Activated CD4-positive, CD25-positive, alpha-beta regulatory T cell treated with anti-CD3 and anti-CD28 coated beads, Interleukin-2, amount 50 U/mL, for 72 hours (primary cell): ENCODE results near the gene NXPE3.

Experiments
- DNase-seq: peaks from one replicate; pipeline ENCODE4 v3.0.0; 2021

The NXPE3 gene

DNA sequence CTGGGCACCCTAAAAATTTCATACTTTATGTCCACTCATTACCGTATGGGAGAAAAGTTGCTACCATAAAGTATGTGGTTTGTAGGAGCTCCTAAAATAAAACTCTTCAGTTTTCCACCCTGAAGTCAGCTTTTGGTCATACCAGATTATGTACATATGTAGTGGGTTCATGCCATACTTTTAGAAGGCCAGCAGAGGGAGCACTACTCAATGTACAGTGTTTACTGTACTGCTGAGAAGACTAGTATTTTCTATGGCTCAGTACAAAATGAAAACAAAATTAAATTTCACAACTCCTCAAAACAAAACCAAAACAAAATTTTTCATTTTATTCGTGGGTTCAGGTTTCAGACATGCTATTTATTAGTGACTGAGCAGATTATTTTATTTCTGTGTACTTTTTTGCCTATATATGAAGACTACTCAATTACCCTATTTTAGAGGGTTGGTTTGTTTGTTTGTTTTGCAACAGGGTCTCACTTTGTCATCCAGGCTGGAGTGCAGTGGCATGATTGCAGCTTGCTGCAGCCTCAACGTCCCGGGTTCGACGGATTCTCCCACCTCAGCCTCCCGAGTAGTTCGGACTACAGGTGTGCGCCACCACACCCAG lies 24.3 kb downstream of the NXPE3 start:
- DNase-seq = peak; percentile 37

GRCh38 chr3:101803939-101804338 lies 24.9 kb downstream of the NXPE3 start:
- no peak for DNase-seq

GRCh38 chr3:101806491-101806890 lies 27.5 kb downstream of the NXPE3 start:
- no peak for DNase-seq

- no peak for DNase-seq
Measured at GRCh38 chr3:101807888-101808287, 28.9 kb downstream of the NXPE3 start.

- DNase-seq = no peak
Measured at GRCh38 chr3:101809178-101810021, 30.4 kb downstream of the NXPE3 start.

DNA sequence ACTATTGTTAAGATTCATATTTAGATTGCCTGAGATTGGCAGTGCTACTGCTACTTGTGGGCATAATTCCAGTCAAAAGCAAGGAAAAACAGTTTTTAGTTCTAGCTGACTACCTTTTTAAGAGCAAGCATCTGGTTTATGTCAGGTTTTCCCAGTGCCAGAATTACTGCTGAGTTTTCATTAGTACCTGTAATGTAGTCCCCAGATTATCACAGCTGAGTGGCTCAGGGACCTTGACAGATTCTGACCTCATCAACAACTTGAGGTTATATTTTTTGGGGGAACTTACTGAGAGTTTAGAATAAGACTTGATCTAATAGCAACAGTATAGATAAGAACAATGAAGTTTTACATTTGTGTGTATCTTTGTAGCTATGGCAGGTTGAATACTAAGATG lies 31.0 kb downstream of the NXPE3 start:
- no peak for DNase-seq

DNA sequence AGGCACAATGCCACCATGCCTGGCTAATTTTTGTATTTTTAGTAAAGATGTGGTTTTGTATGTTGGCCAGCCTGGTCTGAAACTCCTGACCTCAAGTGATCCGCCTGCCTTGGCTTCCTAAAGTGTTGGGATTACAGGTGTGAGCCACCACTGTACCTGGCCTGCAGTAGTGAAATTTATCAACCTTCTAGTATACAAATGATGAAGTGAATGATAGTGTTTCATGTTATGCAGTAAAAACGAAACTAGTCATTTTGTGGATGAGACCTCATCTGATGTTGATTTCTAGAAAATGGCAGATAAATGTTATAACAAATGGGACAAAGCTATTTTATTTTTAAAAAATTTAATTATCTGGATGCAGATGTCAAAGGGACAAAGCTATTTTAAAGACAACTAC lies 32.9 kb downstream of the NXPE3 start:
- DNase-seq = no peak

- DNase-seq = no peak
Measured at GRCh38 chr3:101812895-101813294, 33.9 kb downstream of the NXPE3 start.

DNA sequence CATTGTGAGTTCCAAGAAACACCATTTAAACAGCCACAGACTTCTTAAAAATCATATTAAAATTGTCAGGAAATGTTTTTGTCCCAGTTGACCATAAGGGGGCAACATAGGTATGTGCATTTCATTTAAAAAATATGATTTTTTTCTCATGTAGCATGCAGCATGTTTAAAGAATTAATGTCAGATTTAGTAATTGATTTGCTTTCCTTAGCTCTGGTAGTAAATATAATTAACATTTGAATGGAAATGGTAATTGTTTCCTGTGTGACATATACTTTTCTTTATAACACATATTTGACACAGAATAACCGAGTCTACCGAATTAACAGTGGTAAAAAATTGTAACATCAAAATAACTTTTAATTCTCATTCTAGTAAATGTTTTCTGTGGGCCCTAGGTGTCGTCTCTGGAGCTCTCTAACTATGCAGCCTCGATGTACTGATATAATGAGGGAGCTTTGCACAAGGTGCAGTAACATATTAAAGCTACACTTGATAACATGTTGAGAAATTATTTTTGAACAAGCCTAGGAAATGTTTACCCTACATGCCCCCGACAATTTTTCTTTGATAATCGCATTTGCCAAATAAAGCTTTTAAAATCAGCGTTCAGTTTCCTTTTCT lies 34.9 kb downstream of the NXPE3 start:
- no peak for DNase-seq

DNA sequence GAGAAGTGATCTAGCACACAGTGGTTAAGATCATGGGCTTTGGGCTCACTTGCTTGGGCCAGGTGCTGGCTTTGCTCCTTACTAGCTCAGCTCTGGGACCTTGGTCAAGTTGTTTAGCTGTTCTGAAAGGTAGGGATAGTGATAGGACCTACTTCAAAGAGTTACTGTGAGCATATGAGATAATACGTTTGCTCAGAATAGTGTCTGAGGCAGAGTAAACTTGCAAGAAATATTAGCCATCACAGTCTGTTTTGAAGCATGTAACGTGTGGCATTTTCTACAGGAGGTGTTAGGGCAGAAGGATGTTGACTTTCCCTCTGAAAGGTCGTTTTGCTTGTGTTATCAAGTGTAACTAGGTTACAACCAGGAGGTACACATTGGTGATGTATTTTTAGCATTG lies 35.8 kb downstream of the NXPE3 start:
- no peak for DNase-seq

- no peak for DNase-seq
Measured at GRCh38 chr3:101816215-101817149, 37.5 kb downstream of the NXPE3 start.

DNA sequence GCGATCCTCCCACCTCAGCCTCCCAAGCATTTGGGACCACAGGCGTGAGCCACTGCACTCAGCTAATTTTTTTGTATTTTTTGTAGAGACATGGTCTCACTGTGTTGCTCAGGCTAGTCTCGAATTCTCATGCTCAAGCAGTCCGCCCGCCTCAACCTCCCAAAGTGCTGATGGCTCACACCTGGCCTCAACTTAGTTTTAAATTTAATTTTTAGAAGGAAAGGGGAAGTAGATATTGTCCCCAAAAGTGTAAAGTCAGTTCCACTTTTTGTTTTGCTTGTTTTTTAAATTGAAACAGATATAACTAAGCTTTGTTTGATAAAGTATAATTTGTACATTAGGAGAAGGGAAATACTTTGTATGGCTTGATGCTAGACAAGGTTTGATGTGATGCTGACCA lies 39.0 kb downstream of the NXPE3 start:
- DNase-seq = no peak

DNA sequence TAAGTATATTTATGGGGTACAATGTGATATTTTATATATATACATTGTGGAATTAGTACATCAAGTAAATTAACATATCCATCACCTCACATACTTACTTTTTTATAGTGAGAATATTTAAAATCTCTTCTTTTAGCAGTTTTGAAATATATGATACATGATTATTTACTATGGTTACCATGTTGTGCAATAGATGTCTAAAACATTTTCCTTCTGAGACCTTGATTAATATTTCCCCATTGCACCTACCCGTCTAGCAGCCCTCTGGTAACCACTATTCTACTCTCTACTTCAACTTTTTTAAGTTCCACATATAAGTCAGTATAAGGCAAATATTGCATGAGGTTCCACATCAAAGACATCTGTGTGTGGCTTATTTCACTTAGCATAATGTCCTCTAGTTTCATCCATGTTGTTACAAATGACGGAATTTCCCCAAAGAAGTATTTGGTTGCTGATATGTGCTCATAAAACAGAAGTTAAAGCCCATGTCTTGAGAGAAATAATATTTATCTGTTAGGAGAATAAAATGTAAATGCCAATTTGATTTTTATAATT lies 40.7 kb downstream of the NXPE3 start:
- no peak for DNase-seq

GRCh38 chr3:101821503-101821902 lies 42.5 kb downstream of the NXPE3 start:
- DNase-seq = no peak

DNA sequence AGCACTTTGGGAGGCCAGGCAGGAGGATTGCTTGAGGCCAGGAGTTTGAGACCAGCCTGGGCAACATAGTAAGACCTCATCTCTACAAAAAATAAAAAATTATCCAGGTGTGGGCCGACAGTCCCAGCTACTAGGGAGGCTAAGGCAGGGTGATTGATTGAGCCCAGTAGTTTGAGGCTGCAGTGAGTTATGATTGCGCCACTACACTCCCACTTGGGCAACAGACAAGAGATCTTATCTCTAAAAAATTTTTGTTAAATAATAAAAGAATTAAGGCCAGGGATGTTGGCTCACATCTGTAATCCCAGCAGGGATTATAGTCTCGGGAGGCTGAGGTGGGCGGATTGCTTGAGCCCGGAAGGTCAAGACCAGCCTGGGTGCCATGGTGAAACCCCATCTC lies 44.5 kb downstream of the NXPE3 start:
- no peak for DNase-seq

DNA sequence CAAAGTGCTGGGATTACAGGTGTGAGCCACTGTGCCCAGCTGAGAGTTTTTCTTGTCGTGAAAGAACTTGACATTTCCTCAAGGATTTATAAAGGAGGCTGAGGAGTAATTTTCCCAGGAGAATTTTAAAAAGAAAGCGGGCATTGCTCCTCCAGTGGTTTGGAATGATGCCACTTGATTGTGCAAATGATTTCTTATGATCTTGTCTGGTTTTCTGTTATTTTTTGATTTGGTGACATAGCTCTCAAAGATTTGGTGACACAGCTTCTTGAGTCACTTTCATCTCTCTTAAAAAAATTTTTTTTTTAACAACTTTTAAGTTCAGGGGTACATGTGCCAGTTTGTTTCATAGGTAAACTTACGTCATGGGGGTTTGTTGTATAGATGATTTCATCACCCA lies 45.7 kb downstream of the NXPE3 start:
- no peak for DNase-seq

- DNase-seq = no peak
Measured at GRCh38 chr3:101825904-101826445, 47.0 kb downstream of the NXPE3 start.

GRCh38 chr3:101827211-101828174 lies 48.5 kb downstream of the NXPE3 start:
- peak; percentile 80 for DNase-seq

- DNase-seq = no peak
Measured at GRCh38 chr3:101828276-101828675, 49.3 kb downstream of the NXPE3 start.

- DNase-seq = peak; percentile 35
Measured at GRCh38 chr3:101828691-101829436, 49.9 kb downstream of the NXPE3 start.
